ENCODE measurements around the gene FBXL20.

- TF ChIP-seq, protein P1, sequence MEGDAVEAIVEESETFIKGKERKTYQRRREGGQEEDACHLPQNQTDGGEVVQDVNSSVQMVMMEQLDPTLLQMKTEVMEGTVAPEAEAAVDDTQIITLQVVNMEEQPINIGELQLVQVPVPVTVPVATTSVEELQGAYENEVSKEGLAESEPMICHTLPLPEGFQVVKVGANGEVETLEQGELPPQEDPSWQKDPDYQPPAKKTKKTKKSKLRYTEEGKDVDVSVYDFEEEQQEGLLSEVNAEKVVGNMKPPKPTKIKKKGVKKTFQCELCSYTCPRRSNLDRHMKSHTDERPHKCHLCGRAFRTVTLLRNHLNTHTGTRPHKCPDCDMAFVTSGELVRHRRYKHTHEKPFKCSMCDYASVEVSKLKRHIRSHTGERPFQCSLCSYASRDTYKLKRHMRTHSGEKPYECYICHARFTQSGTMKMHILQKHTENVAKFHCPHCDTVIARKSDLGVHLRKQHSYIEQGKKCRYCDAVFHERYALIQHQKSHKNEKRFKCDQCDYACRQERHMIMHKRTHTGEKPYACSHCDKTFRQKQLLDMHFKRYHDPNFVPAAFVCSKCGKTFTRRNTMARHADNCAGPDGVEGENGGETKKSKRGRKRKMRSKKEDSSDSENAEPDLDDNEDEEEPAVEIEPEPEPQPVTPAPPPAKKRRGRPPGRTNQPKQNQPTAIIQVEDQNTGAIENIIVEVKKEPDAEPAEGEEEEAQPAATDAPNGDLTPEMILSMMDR (IDR thresholded peaks at IDR 0.05 in 4 of 5, conservative IDR thresholded peaks at IDR 0.05 in 1 of 5): no peak
- TF ChIP-seq POLR2A (IDR thresholded peaks at IDR 0.05): no peak
Observed at GRCh38 chr17:39213852-39214251, 187.6 kb downstream of the FBXL20 start.
